ENCODE measurements around the gene TCOF1.

DNA sequence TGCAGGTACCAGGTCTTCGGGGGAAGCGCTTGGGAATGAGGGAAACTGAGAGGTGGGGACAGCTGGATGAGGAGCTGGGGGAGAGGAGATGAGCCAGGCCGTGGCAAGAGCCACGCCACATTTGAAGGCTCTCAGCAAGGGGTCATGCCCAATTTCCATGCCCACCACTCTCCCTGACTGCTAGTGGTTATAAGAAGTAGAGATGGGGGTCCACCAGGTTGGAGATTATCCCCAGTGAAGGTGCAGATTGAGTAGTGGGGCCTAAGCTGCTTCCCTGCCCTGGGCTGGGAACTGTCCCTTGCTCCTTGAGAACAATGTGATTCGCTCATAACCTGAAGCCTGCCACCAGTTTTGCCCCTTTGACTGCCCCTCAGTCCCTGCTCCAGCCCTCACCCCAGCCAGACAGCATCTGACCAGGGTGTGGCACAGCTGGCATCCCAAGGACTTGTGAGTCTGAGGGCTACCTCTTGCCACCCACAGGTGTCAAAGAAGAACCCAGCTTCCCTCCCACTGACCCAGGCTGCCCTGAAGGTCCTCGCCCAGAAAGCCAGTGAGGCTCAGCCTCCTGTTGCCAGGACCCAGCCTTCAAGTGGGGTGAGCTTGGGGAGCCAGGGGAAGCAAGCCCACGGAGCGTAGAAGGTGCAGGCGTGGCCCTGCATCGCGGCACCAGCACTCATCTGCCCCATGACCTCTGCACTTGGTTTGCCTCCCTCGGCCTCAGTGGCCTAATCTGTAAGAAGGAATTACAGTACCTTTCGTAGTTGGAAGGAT, 33.8 kb downstream of the TCOF1 start:
- TF ChIP-seq RAD21 (IDR thresholded peaks at IDR 0.05 in 1 of 2, conservative IDR thresholded peaks at IDR 0.05 in 1 of 2; ENCODE audit: low read depth in 2 of 2, low read length in 2 of 2) (no peak), TCF12 (IDR thresholded peaks at IDR 0.05; ENCODE audit: low read depth, low read length) (no peak), EP300 (IDR thresholded peaks at IDR 0.05; ENCODE audit: borderline replicate concordance in 1 of 2, low read depth in 2 of 2, low read length in 2 of 2) (no peak), POLR2A (IDR thresholded peaks at IDR 0.05; ENCODE audit: control extremely low read depth in 1 of 2, low read depth in 2 of 2, low read length in 2 of 2) (no peak), YY1 (IDR thresholded peaks at IDR 0.05; ENCODE audit: low read depth, low read length) (no peak), EZH2 (IDR thresholded peaks at IDR 0.05; ENCODE audit: low read depth, low read length, severe bottlenecking) (no peak)
- TF ChIP-seq, protein P1, sequence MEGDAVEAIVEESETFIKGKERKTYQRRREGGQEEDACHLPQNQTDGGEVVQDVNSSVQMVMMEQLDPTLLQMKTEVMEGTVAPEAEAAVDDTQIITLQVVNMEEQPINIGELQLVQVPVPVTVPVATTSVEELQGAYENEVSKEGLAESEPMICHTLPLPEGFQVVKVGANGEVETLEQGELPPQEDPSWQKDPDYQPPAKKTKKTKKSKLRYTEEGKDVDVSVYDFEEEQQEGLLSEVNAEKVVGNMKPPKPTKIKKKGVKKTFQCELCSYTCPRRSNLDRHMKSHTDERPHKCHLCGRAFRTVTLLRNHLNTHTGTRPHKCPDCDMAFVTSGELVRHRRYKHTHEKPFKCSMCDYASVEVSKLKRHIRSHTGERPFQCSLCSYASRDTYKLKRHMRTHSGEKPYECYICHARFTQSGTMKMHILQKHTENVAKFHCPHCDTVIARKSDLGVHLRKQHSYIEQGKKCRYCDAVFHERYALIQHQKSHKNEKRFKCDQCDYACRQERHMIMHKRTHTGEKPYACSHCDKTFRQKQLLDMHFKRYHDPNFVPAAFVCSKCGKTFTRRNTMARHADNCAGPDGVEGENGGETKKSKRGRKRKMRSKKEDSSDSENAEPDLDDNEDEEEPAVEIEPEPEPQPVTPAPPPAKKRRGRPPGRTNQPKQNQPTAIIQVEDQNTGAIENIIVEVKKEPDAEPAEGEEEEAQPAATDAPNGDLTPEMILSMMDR (IDR thresholded peaks at IDR 0.05; ENCODE audit: control extremely low read depth in 1 of 3, insufficient read depth in 1 of 3, low read depth in 1 of 3, low read length in 3 of 3): no peak
